GM18907 (cell line): ENCODE data around the gene ARID3B.
"Not testable (repeated sequence)": the region's sequence is repeated elsewhere in the genome, so short reads cannot be mapped to it uniquely, and the experiment has no call there.

ENCODE experiments used
- ATAC-seq: cut with Tn5 transposase; IDR thresholded peaks from one replicate; pipeline ENCODE4 v1.9.1; 2021; ENCODE audit warnings: mild to moderate bottlenecking, moderate library complexity; ENCODE audit not compliant: unreplicated experiment

The ARID3B gene

GRCh38 chr15:74618841-74619596 lies 78.0 kb downstream of the ARID3B start:
- ATAC-seq: no peak

GRCh38 chr15:74619916-74620635 lies 79.1 kb downstream of the ARID3B start:
- ATAC-seq: no peak

- peak; percentile 45 for ATAC-seq
Measured at GRCh38 chr15:74620636-74621545, 79.9 kb downstream of the ARID3B start.

GRCh38 chr15:74621546-74621920 lies 80.5 kb downstream of the ARID3B start:
- no peak for ATAC-seq

GRCh38 chr15:74621936-74622335 lies 80.9 kb downstream of the ARID3B start:
- ATAC-seq: no peak

- ATAC-seq: no peak
Measured at GRCh38 chr15:74622758-74623157, 81.7 kb downstream of the ARID3B start.

GRCh38 chr15:74624020-74624602 lies 83.1 kb downstream of the ARID3B start:
- ATAC-seq: no peak

GRCh38 chr15:74625693-74626092 lies 84.7 kb downstream of the ARID3B start:
- ATAC-seq: no peak

GRCh38 chr15:74626336-74626735 lies 85.3 kb downstream of the ARID3B start:
- no peak for ATAC-seq

- ATAC-seq: no peak
Measured at GRCh38 chr15:74626752-74627692, 86.0 kb downstream of the ARID3B start.

- no peak for ATAC-seq
Measured at GRCh38 chr15:74627766-74628165, 86.7 kb downstream of the ARID3B start.

- no peak for ATAC-seq
Measured at GRCh38 chr15:74628199-74628598, 87.2 kb downstream of the ARID3B start.

GRCh38 chr15:74628949-74629348 lies 87.9 kb downstream of the ARID3B start:
- ATAC-seq: no peak

- ATAC-seq: not testable (repeated sequence)
Measured at GRCh38 chr15:74629696-74630095, 88.7 kb downstream of the ARID3B start.

GRCh38 chr15:74630284-74631086 lies 89.5 kb downstream of the ARID3B start:
- no peak for ATAC-seq

GRCh38 chr15:74631087-74631385 lies 90.0 kb downstream of the ARID3B start:
- no peak for ATAC-seq

GRCh38 chr15:74631408-74631807 lies 90.4 kb downstream of the ARID3B start:
- ATAC-seq: no peak

- no peak for ATAC-seq
Measured at GRCh38 chr15:74631935-74632560, 91.0 kb downstream of the ARID3B start.

- ATAC-seq: no peak
Measured at GRCh38 chr15:74632601-74633000, 91.6 kb downstream of the ARID3B start.
